ENCODE results near the gene ZNF254. TPM values are rescaled to one million over a fixed set of nuclear protein-coding genes. Genes with fewer than 3 reads are reported as not detected.
"Not testable (repeated sequence)": the region's sequence is repeated elsewhere in the genome, so short reads cannot be mapped to it uniquely, and the experiment has no call there.

ZNF254 gene
- total RNA-seq, 2 donors from 2014 or later: 10.5 to 13.4 TPM

- Mint-ChIP-seq H3K27ac (peak overlapping the region; percentile 13 to 53), H3K27me3 (no peaks in the 10 kb centered on the region), H3K9me3 (no peaks in the 10 kb centered on the region), H3K4me3 (no peak overlapping the region), H3K36me3 (peaks cover 35% of the 10 kb centered on the region), H3K4me1 (ENCODE audit: low read depth in 2 of 2) (peaks cover 31 to 51% of the 10 kb centered on the region in 2 donors)
- DNase-seq (ENCODE audit: low spot score): no peak
- peak; percentile 34 to 69 for ATAC-seq
These were observed 26.2 kb upstream of the ZNF254 start for GRCh38 chr19:24060687-24061356.

- ATAC-seq: peak in 1 of 2 donors; percentile 56
These were observed 24.8 kb upstream of the ZNF254 start for GRCh38 chr19:24062190-24062589.

GRCh38 chr19:24063295-24063694 is 23.7 kb upstream of the ZNF254 start:
- no peaks in the 10 kb centered on the region for H3K27me3 Mint-ChIP-seq
- no peaks in the 10 kb centered on the region for H3K9me3 Mint-ChIP-seq
- DNase-seq (ENCODE audit: low spot score) (no peak), ATAC-seq (no peak)
- peaks cover 25 to 34% of the 10 kb centered on the region in 2 donors for H3K4me1 Mint-ChIP-seq (ENCODE audit: low read depth in 2 of 2)
- H3K36me3 Mint-ChIP-seq: peaks cover 38% of the 10 kb centered on the region
- no peak overlapping the region for H3K4me3 Mint-ChIP-seq
- no peak overlapping the region for H3K27ac Mint-ChIP-seq

More at GRCh38 chr19:24062190-24062589, 24.8 kb upstream of the ZNF254 start:
- Mint-ChIP-seq H3K4me3 (no peak overlapping the region), H3K9me3 (no peaks in the 10 kb centered on the region), H3K27ac (no peak overlapping the region), H3K4me1 (ENCODE audit: low read depth in 2 of 2) (peaks cover 26 to 43% of the 10 kb centered on the region in 2 donors), H3K36me3 (peaks cover 36% of the 10 kb centered on the region), H3K27me3 (no peaks in the 10 kb centered on the region)
- DNase-seq (ENCODE audit: low spot score): no peak

- DNase-seq (ENCODE audit: low spot score): no peak
- H3K9me3 Mint-ChIP-seq: no peaks in the 10 kb centered on the region
- peaks cover 36% of the 10 kb centered on the region for H3K36me3 Mint-ChIP-seq
- H3K27me3 Mint-ChIP-seq: no peaks in the 10 kb centered on the region
- no peak overlapping the region for H3K4me3 Mint-ChIP-seq
- no peak overlapping the region for H3K27ac Mint-ChIP-seq
- ATAC-seq: no peak
- H3K4me1 Mint-ChIP-seq (ENCODE audit: low read depth in 2 of 2): peaks cover 19 to 33% of the 10 kb centered on the region in 2 donors
These were observed 22.8 kb upstream of the ZNF254 start for GRCh38 chr19:24064175-24064574.

GRCh38 chr19:24065243-24065642 is 21.7 kb upstream of the ZNF254 start:
- H3K36me3 Mint-ChIP-seq: peaks cover 28% of the 10 kb centered on the region
- ATAC-seq (no peak), DNase-seq (ENCODE audit: low spot score) (no peak)
- H3K4me1 Mint-ChIP-seq (ENCODE audit: low read depth in 2 of 2): peaks cover 15 to 26% of the 10 kb centered on the region in 2 donors
- H3K27me3 Mint-ChIP-seq: no peaks in the 10 kb centered on the region
- H3K9me3 Mint-ChIP-seq: no peaks in the 10 kb centered on the region
- H3K27ac Mint-ChIP-seq: peak overlapping the region; percentile 40 to 72
- no peak overlapping the region for H3K4me3 Mint-ChIP-seq

- DNase-seq (ENCODE audit: low spot score) (peak; percentile 63), ATAC-seq (peak; percentile 54 to 83)
- Mint-ChIP-seq H3K4me3 (peak overlapping the region; percentile 24), H3K27me3 (no peaks in the 10 kb centered on the region), H3K4me1 (ENCODE audit: low read depth in 2 of 2) (peaks cover 12 to 18% of the 10 kb centered on the region in 2 donors), H3K36me3 (peaks cover 20% of the 10 kb centered on the region), H3K27ac (peak overlapping the region; percentile 40 to 72), H3K9me3 (no peaks in the 10 kb centered on the region)
These were observed 21.0 kb upstream of the ZNF254 start for GRCh38 chr19:24065865-24066604.

GRCh38 chr19:24069905-24070657 is 16.9 kb upstream of the ZNF254 start:
- Mint-ChIP-seq H3K9me3 (no peaks in the 10 kb centered on the region), H3K27ac (no peak overlapping the region), H3K4me1 (ENCODE audit: low read depth in 2 of 2) (peaks cover 36 to 39% of the 10 kb centered on the region in 2 donors), H3K27me3 (no peaks in the 10 kb centered on the region), H3K36me3 (peaks cover 41% of the 10 kb centered on the region), H3K4me3 (no peak overlapping the region)
- ATAC-seq (no peak), DNase-seq (ENCODE audit: low spot score) (no peak)

GRCh38 chr19:24071078-24071477 is 15.9 kb upstream of the ZNF254 start:
- ATAC-seq: no peak
- Mint-ChIP-seq H3K4me1 (ENCODE audit: low read depth in 2 of 2) (peaks cover 32 to 35% of the 10 kb centered on the region in 2 donors), H3K27me3 (no peaks in the 10 kb centered on the region), H3K36me3 (peaks cover 39% of the 10 kb centered on the region), H3K4me3 (no peak overlapping the region), H3K9me3 (no peaks in the 10 kb centered on the region), H3K27ac (no peak overlapping the region)
- DNase-seq (ENCODE audit: low spot score): no peak

- H3K9me3 Mint-ChIP-seq: no peaks in the 10 kb centered on the region
- ATAC-seq: no peak
- DNase-seq (ENCODE audit: low spot score): no peak
- peaks cover 29 to 34% of the 10 kb centered on the region in 2 donors for H3K4me1 Mint-ChIP-seq (ENCODE audit: low read depth in 2 of 2)
- peaks cover 32% of the 10 kb centered on the region for H3K36me3 Mint-ChIP-seq
- peak overlapping the region; percentile 37 to 42 for H3K27ac Mint-ChIP-seq
- no peak overlapping the region for H3K4me3 Mint-ChIP-seq
- no peaks in the 10 kb centered on the region for H3K27me3 Mint-ChIP-seq
These were observed 14.3 kb upstream of the ZNF254 start for GRCh38 chr19:24072720-24073119.

GRCh38 chr19:24073807-24074206 is 13.2 kb upstream of the ZNF254 start:
- DNase-seq (ENCODE audit: low spot score): peak; percentile 62
- Mint-ChIP-seq H3K9me3 (no peaks in the 10 kb centered on the region), H3K27ac (peak overlapping the region; percentile 70 to 89)

GRCh38 chr19:24074720-24075454 is 12.1 kb upstream of the ZNF254 start:
- DNase-seq (ENCODE audit: low spot score) (no peak), ATAC-seq (peak; percentile 75 to 86)
- Mint-ChIP-seq H3K4me1 (ENCODE audit: low read depth in 2 of 2) (peaks cover 29 to 37% of the 10 kb centered on the region in 2 donors), H3K36me3 (peaks cover 32% of the 10 kb centered on the region), H3K4me3 (peak overlapping the region; percentile 25), H3K27ac (peak overlapping the region; percentile 70 to 89), H3K27me3 (no peaks in the 10 kb centered on the region), H3K9me3 (no peaks in the 10 kb centered on the region)

More at GRCh38 chr19:24073807-24074206, 13.2 kb upstream of the ZNF254 start:
- Mint-ChIP-seq H3K4me3 (no peak overlapping the region), H3K4me1 (ENCODE audit: low read depth in 2 of 2) (peaks cover 29 to 34% of the 10 kb centered on the region in 2 donors), H3K27me3 (no peaks in the 10 kb centered on the region), H3K36me3 (peaks cover 28% of the 10 kb centered on the region)
- ATAC-seq: peak; percentile 54 to 71

- H3K4me3 Mint-ChIP-seq; H3K9me3 Mint-ChIP-seq; DNase-seq (ENCODE audit: low spot score); H3K27me3 Mint-ChIP-seq; ATAC-seq: not testable (repeated sequence)
- peaks cover 29 to 37% of the 10 kb centered on the region in 2 donors for H3K4me1 Mint-ChIP-seq (ENCODE audit: low read depth in 2 of 2)
- H3K27ac Mint-ChIP-seq: peak overlapping the region; percentile 70 to 89
- peaks cover 32% of the 10 kb centered on the region for H3K36me3 Mint-ChIP-seq
These were observed 11.5 kb upstream of the ZNF254 start for GRCh38 chr19:24075530-24075929.

GRCh38 chr19:24078680-24079079 is 8.3 kb upstream of the ZNF254 start:
- ATAC-seq (no peak), DNase-seq (ENCODE audit: low spot score) (no peak)
- Mint-ChIP-seq H3K9me3 (no peaks in the 10 kb centered on the region), H3K27me3 (no peaks in the 10 kb centered on the region), H3K4me1 (ENCODE audit: low read depth in 2 of 2) (peaks cover 17 to 26% of the 10 kb centered on the region in 2 donors), H3K36me3 (peaks cover 21% of the 10 kb centered on the region), H3K27ac (no peak overlapping the region), H3K4me3 (no peak overlapping the region)

Data from natural killer cell treated with Interleukin-12 subunit alpha and Interleukin-12 subunit beta and Interleukin-15 and Interleukin-18, amount 100 ng/mL, for 72 hours (primary cell).